HepG2 (cell line): ENCODE data around the gene PPARA. TPM values are rescaled to one million over a fixed set of nuclear protein-coding genes. Genes with fewer than 3 reads are reported as not detected.

Experiments
- AFF4 ChIP-seq: sonication (generic); formaldehyde crosslinking; IDR thresholded peaks from 2 replicates; pipeline ENCODE4 v1.4.0; 2020; ENCODE audit warnings: missing genetic modification reagents
- ARID2 ChIP-seq: sonication (generic); formaldehyde crosslinking; IDR thresholded peaks from 2 replicates; pipeline ENCODE4 v1.8.1; 2022; ENCODE audit warnings: mild to moderate bottlenecking, missing genetic modification reagents, borderline replicate concordance
- CENPBD1 ChIP-seq: sonication (generic); formaldehyde crosslinking; IDR thresholded peaks from 2 replicates; pipeline ENCODE4 v1.8.0; 2022; ENCODE audit warnings: missing genetic modification reagents, low read depth, mild to moderate bottlenecking, borderline replicate concordance
- ETS1 ChIP-seq: sonication (generic); formaldehyde crosslinking; IDR thresholded peaks from 2 replicates; pipeline ENCODE4 v1.4.0; 2020; ENCODE audit warnings: missing genetic modification reagents
- HNF4G ChIP-seq, 2 experiments: sonication (generic) in 1 of 2; formaldehyde crosslinking in 1 of 2; IDR thresholded peaks; 2 replicates each; pipeline versions ENCODE4 v1.4.0 to v1.6.1; 2011 to 2020; ENCODE audit warnings: borderline replicate concordance in 2 of 2, low read depth in 2 of 2, mild to moderate bottlenecking in 2 of 2, low read length in 1 of 2, missing genetic modification reagents in 1 of 2, moderate library complexity in 1 of 2
- KLF11 ChIP-seq: IDR thresholded peaks from 2 replicates; pipeline ENCODE4 v1.6.1; 2016; ENCODE audit warnings: missing compliant biosample characterization
- KLF12 ChIP-seq: sonication (generic); formaldehyde crosslinking; IDR thresholded peaks from 2 replicates; pipeline ENCODE4 v1.4.0; 2020; ENCODE audit warnings: missing genetic modification reagents, borderline replicate concordance
- NRL ChIP-seq: sonication (generic); formaldehyde crosslinking; IDR thresholded peaks from 2 replicates; pipeline ENCODE4 v1.5.0; 2020; ENCODE audit warnings: missing genetic modification reagents, mild to moderate bottlenecking, moderate library complexity, borderline replicate concordance
- SALL1 ChIP-seq: sonication (generic); formaldehyde crosslinking; IDR thresholded peaks from 2 replicates; pipeline ENCODE4 v1.8.0; 2022; ENCODE audit warnings: mild to moderate bottlenecking, missing genetic modification reagents
- TBX2 ChIP-seq: sonication (generic); formaldehyde crosslinking; IDR thresholded peaks from 2 replicates; pipeline ENCODE4 v1.5.0; 2020; ENCODE audit warnings: missing genetic modification reagents, mild to moderate bottlenecking, borderline replicate concordance
- ZFP36L2 ChIP-seq: sonication (generic); formaldehyde crosslinking; IDR thresholded peaks from 2 replicates; pipeline ENCODE4 v1.4.0; 2020; ENCODE audit warnings: missing genetic modification reagents
- ZMYM2 ChIP-seq: sonication (generic); formaldehyde crosslinking; IDR thresholded peaks from 2 replicates; pipeline ENCODE4 v1.8.0; 2022; ENCODE audit warnings: mild to moderate bottlenecking, missing genetic modification reagents
- ZMYM3 ChIP-seq: sonication (generic); formaldehyde crosslinking; IDR thresholded peaks from 2 replicates; pipeline ENCODE4 v1.5.1; 2020; ENCODE audit warnings: mild to moderate bottlenecking, missing genetic modification reagents
- ZNF124 ChIP-seq: sonication (generic); formaldehyde crosslinking; IDR thresholded peaks from 2 replicates; pipeline ENCODE4 v1.4.0; 2020; ENCODE audit warnings: missing genetic modification reagents
- ZNF263 ChIP-seq: sonication (generic); formaldehyde crosslinking; IDR thresholded peaks from 2 replicates; pipeline ENCODE4 v1.4.0; 2020; ENCODE audit warnings: missing genetic modification reagents
- ZNF331 ChIP-seq: sonication (generic); formaldehyde crosslinking; IDR thresholded peaks from 2 replicates; pipeline ENCODE4 v1.4.0; 2020; ENCODE audit warnings: missing genetic modification reagents
- ZNF737 ChIP-seq: sonication (generic); formaldehyde crosslinking; IDR thresholded peaks from 2 replicates; pipeline ENCODE4 v1.5.0; 2020; ENCODE audit warnings: missing genetic modification reagents, mild to moderate bottlenecking, borderline replicate concordance
- ZSCAN12 ChIP-seq: sonication (generic); formaldehyde crosslinking; IDR thresholded peaks from 2 replicates; pipeline ENCODE4 v1.9.0; 2021; ENCODE audit warnings: mild to moderate bottlenecking, missing genetic modification reagents
- polyA plus RNA-seq, 8 experiments: library from polyadenylated mRNA; depleted of rRNA in 3 of 8; stranded (reverse) in 7 of 8; unstranded in 1 of 8; fragments of >200 nt; fragmentation: Illumina TruSeq in 4 of 8; extraction: Trizol in 4 of 8; gene quantifications; 2 replicates each; pipeline versions ENCODE4 v1.2.1 to v1.2.3, GENCODE V29; 2011 to 2016; ENCODE audit warnings: low read depth in 4 of 8, missing spikeins in 1 of 8, mixed read lengths in 1 of 8; ENCODE audit not compliant: insufficient read depth in 1 of 8
- total RNA-seq, 5 experiments: library from RNA; depleted of rRNA; stranded (reverse); fragments of >200 nt; fragmentation: Illumina TruSeq; extraction: Trizol; gene quantifications; 2 replicates each; pipeline ENCODE4 v1.2.3, GENCODE V29; 2016; ENCODE audit warnings: low read depth in 1 of 5
- TF ChIP-seq, protein P1 (sequence below): sonication (generic); formaldehyde crosslinking; IDR thresholded peaks from 2 replicates; pipeline ENCODE4 v1.4.0; 2020; ENCODE audit warnings: missing genetic modification reagents
- TF ChIP-seq, protein P2 (sequence below): IDR thresholded peaks from 2 replicates; pipeline ENCODE4 v1.6.1; 2012; ENCODE audit warnings: inconsistent platforms

Gene PPARA
- total and polyA plus RNA-seq, 2 of the 13 experiments (the other 11 are each of a cell fraction or from before 2014, with no cell fraction given) = 18.2 to 24.7 TPM

- TF ChIP-seq TBX2 (CRISPR knock-in tag) (peak; percentile 31; the same call in 1 of the 2 replicates), ZMYM3 (peak; percentile 89), KLF11 (CRISPR knock-in tag) (no peak), ARID2 (CRISPR knock-in tag) (no peak), CENPBD1 (no peak), KLF12 (CRISPR knock-in tag) (no peak), HNF4G (IDR thresholded peaks at IDR 0.05; ENCODE audit: borderline replicate concordance, low read depth, low read length) (peak; percentile 95), HNF4G (CRISPR knock-in tag; IDR thresholded peaks at IDR 0.05; ENCODE audit: borderline replicate concordance, low read depth) (no peak; the same call in 1 of the 2 replicates), ZNF263 (CRISPR knock-in tag) (peak; percentile 53; the same call in 1 of the 2 replicates), ETS1 (CRISPR knock-in tag) (no peak), ZFP36L2 (no peak), ZSCAN12 (CRISPR knock-in tag) (no peak), SALL1 (CRISPR knock-in tag) (peak; percentile 48), ZNF737 (CRISPR knock-in tag) (no peak), ZMYM2 (0 out of 2 replicates have a peak, but pooled peaks have one; percentile 31), NRL (CRISPR knock-in tag) (no peak), ZNF124 (no peak), ZNF331 (peak; percentile 59; the same call in 1 of the 2 replicates), AFF4 (no peak)
- TF ChIP-seq, protein P1, sequence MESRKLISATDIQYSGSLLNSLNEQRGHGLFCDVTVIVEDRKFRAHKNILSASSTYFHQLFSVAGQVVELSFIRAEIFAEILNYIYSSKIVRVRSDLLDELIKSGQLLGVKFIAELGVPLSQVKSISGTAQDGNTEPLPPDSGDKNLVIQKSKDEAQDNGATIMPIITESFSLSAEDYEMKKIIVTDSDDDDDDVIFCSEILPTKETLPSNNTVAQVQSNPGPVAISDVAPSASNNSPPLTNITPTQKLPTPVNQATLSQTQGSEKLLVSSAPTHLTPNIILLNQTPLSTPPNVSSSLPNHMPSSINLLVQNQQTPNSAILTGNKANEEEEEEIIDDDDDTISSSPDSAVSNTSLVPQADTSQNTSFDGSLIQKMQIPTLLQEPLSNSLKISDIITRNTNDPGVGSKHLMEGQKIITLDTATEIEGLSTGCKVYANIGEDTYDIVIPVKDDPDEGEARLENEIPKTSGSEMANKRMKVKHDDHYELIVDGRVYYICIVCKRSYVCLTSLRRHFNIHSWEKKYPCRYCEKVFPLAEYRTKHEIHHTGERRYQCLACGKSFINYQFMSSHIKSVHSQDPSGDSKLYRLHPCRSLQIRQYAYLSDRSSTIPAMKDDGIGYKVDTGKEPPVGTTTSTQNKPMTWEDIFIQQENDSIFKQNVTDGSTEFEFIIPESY (CRISPR knock-in tag) = no peak
- TF ChIP-seq, protein P2, sequence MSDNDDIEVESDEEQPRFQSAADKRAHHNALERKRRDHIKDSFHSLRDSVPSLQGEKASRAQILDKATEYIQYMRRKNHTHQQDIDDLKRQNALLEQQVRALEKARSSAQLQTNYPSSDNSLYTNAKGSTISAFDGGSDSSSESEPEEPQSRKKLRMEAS = peak; percentile 33; the same call in 1 of the 2 replicates
Measured at GRCh38 chr22:46105494-46106278, 44.6 kb upstream of the PPARA start (continued).
